ENCODE results near the gene POU2AF2.
"Not testable (repeated sequence)": the region's sequence is repeated elsewhere in the genome, so short reads cannot be mapped to it uniquely, and the experiment has no call there.

POU2AF2 gene

GRCh38 chr11:111258046-111258445 lies 12.5 kb downstream of the POU2AF2 start:
- no peak for DNase-seq (ENCODE audit: low read depth, low spot score)

- DNase-seq (ENCODE audit: low read depth, low spot score): no peak
Measured at GRCh38 chr11:111259896-111260295, 14.4 kb downstream of the POU2AF2 start.

GRCh38 chr11:111260811-111261210 lies 15.3 kb downstream of the POU2AF2 start:
- DNase-seq (ENCODE audit: low read depth, low spot score): no peak

- no peak for DNase-seq (ENCODE audit: low read depth, low spot score)
Measured at GRCh38 chr11:111264646-111265045, 19.1 kb downstream of the POU2AF2 start.

GRCh38 chr11:111265421-111265820 lies 19.9 kb downstream of the POU2AF2 start:
- no peak for DNase-seq (ENCODE audit: low read depth, low spot score)

GRCh38 chr11:111268303-111268702 lies 22.8 kb downstream of the POU2AF2 start:
- not testable (repeated sequence) for DNase-seq (ENCODE audit: low read depth, low spot score)

- DNase-seq (ENCODE audit: low read depth, low spot score): no peak
Measured at GRCh38 chr11:111269146-111269868, 23.8 kb downstream of the POU2AF2 start.

- DNase-seq (ENCODE audit: low read depth, low spot score): no peak
Measured at GRCh38 chr11:111272420-111272819, 26.9 kb downstream of the POU2AF2 start.

- no peak for DNase-seq (ENCODE audit: low read depth, low spot score)
Measured at GRCh38 chr11:111282562-111283075, 37.1 kb downstream of the POU2AF2 start.

GRCh38 chr11:111283945-111284481 lies 38.5 kb downstream of the POU2AF2 start:
- no peak for DNase-seq (ENCODE audit: low read depth, low spot score)

GRCh38 chr11:111285189-111286091 lies 39.9 kb downstream of the POU2AF2 start:
- no peak for DNase-seq (ENCODE audit: low read depth, low spot score)

- no peak for DNase-seq (ENCODE audit: low read depth, low spot score)
Measured at GRCh38 chr11:111291764-111292163, 46.2 kb downstream of the POU2AF2 start.

- not testable (repeated sequence) for DNase-seq (ENCODE audit: low read depth, low spot score)
Measured at GRCh38 chr11:111292408-111292807, 46.9 kb downstream of the POU2AF2 start.

- no peak for DNase-seq (ENCODE audit: low read depth, low spot score)
Measured at GRCh38 chr11:111296196-111296595, 50.7 kb downstream of the POU2AF2 start.

- DNase-seq (ENCODE audit: low read depth, low spot score): no peak
Measured at GRCh38 chr11:111297696-111298095, 52.2 kb downstream of the POU2AF2 start.

GRCh38 chr11:111298413-111299100 lies 53.0 kb downstream of the POU2AF2 start, which contains the start of gene POU2AF3:
Gene POU2AF3, plus strand, starts transcription at chr11:111298546. Its CDS starts 36 bp downstream, at chr11:111298582.
- DNase-seq (ENCODE audit: low read depth, low spot score): no peak

GRCh38 chr11:111299101-111300026 lies 53.8 kb downstream of the POU2AF2 start:
- DNase-seq (ENCODE audit: low read depth, low spot score): no peak

GRCh38 chr11:111300569-111300968 lies 55.0 kb downstream of the POU2AF2 start:
- no peak for DNase-seq (ENCODE audit: low read depth, low spot score)

GRCh38 chr11:111301004-111301841 lies 55.7 kb downstream of the POU2AF2 start:
- no peak for DNase-seq (ENCODE audit: low read depth, low spot score)

- no peak for DNase-seq (ENCODE audit: low read depth, low spot score)
Measured at GRCh38 chr11:111301842-111302118, 56.3 kb downstream of the POU2AF2 start.
